Liver (tissue), 3 donors: Measurements from ENCODE around the gene POU6F2.

Experiments
- ATF3 ChIP-seq: IDR thresholded peaks from 2 replicates; pipeline ENCODE4 v1.6.1; 2016; ENCODE audit warnings: antibody characterized with exemption
- CTCF ChIP-seq: fragments of 150-350 bp; IDR thresholded peaks from 2 replicates; pipeline ENCODE4 v1.5.1; 2017; ENCODE audit warnings: improper control_type of control experiment, low read depth, low read length; ENCODE audit not compliant: missing input control
- EGR1 ChIP-seq, 2 donors: IDR thresholded peaks; 2 replicates each; pipeline ENCODE4 v1.6.1; 2016 to 2018; ENCODE audit warnings: antibody characterized with exemption in 2 of 2, low read depth in 2 of 2
- GABPA ChIP-seq, 2 donors: IDR thresholded peaks in 1 of 2; conservative IDR thresholded peaks in 1 of 2; 2 replicates each; pipeline ENCODE4 v1.6.1; 2016; ENCODE audit warnings: antibody characterized with exemption in 2 of 2, mild to moderate bottlenecking in 1 of 2, moderate library complexity in 1 of 2
- JUND ChIP-seq, 2 donors: IDR thresholded peaks; 2 replicates each; pipeline ENCODE4 v1.6.1; 2016; ENCODE audit warnings: antibody characterized with exemption in 2 of 2
- RAD21 ChIP-seq, 2 donors: IDR thresholded peaks; 2 replicates each; pipeline ENCODE4 v1.6.1; 2016; ENCODE audit warnings: antibody characterized with exemption in 2 of 2, mild to moderate bottlenecking in 2 of 2
- SP1 ChIP-seq: IDR thresholded peaks from 2 replicates; pipeline ENCODE4 v1.6.1; 2018; ENCODE audit warnings: antibody characterized with exemption, mild to moderate bottlenecking
- TAF1 ChIP-seq: conservative IDR thresholded peaks from 2 replicates; pipeline ENCODE4 v1.6.1; 2016; ENCODE audit warnings: antibody characterized with exemption, mild to moderate bottlenecking
- YY1 ChIP-seq: IDR thresholded peaks from 2 replicates; pipeline ENCODE4 v1.6.1; 2016; ENCODE audit warnings: antibody characterized with exemption, mild to moderate bottlenecking
- TF ChIP-seq, protein P1 (sequence below): IDR thresholded peaks from 2 replicates; pipeline ENCODE4 v1.6.1; 2016; ENCODE audit warnings: antibody characterized with exemption, mild to moderate bottlenecking
- TF ChIP-seq, protein P2 (sequence below): IDR thresholded peaks from 2 replicates; pipeline ENCODE4 v1.6.1; 2016; ENCODE audit warnings: antibody characterized with exemption
- donor health status: healthy.
- donor health status: healthy.

DNA sequence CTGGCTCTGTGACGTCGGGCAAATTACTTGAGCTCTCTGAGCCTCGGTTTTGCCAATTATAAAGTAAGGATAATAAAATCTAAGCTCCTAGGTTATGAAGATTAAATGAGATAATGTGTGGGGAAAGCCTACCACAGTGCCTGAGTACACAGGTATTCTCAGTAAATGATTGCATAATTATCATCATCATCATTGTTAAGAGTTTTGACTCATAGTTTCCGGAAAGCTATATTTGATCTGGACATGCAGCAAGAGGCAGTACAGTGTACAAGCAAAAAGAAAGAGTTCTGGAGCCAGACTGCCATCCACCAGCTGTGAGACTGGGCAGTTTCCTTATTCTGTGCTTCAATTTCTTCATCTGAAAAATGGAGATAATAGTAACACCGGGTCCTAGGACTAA is 432.9 kb downstream of the POU6F2 start:
- TF ChIP-seq CTCF = no peak
- TF ChIP-seq, protein P1, sequence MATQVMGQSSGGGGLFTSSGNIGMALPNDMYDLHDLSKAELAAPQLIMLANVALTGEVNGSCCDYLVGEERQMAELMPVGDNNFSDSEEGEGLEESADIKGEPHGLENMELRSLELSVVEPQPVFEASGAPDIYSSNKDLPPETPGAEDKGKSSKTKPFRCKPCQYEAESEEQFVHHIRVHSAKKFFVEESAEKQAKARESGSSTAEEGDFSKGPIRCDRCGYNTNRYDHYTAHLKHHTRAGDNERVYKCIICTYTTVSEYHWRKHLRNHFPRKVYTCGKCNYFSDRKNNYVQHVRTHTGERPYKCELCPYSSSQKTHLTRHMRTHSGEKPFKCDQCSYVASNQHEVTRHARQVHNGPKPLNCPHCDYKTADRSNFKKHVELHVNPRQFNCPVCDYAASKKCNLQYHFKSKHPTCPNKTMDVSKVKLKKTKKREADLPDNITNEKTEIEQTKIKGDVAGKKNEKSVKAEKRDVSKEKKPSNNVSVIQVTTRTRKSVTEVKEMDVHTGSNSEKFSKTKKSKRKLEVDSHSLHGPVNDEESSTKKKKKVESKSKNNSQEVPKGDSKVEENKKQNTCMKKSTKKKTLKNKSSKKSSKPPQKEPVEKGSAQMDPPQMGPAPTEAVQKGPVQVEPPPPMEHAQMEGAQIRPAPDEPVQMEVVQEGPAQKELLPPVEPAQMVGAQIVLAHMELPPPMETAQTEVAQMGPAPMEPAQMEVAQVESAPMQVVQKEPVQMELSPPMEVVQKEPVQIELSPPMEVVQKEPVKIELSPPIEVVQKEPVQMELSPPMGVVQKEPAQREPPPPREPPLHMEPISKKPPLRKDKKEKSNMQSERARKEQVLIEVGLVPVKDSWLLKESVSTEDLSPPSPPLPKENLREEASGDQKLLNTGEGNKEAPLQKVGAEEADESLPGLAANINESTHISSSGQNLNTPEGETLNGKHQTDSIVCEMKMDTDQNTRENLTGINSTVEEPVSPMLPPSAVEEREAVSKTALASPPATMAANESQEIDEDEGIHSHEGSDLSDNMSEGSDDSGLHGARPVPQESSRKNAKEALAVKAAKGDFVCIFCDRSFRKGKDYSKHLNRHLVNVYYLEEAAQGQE = no peak
- TF ChIP-seq SP1 = no peak
- no peak for TF ChIP-seq RAD21 (IDR thresholded peaks at IDR 0.05)
- TF ChIP-seq JUND (IDR thresholded peaks at IDR 0.05) = no peak
- TF ChIP-seq YY1 = no peak
- TF ChIP-seq, protein P2, sequence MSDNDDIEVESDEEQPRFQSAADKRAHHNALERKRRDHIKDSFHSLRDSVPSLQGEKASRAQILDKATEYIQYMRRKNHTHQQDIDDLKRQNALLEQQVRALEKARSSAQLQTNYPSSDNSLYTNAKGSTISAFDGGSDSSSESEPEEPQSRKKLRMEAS = no peak
- TF ChIP-seq GABPA (IDR thresholded peaks at IDR 0.05 in 1 of 2, conservative IDR thresholded peaks at IDR 0.05 in 1 of 2) = no peak
- no peak for TF ChIP-seq TAF1
- no peak for TF ChIP-seq ATF3
- no peak for TF ChIP-seq EGR1 (IDR thresholded peaks at IDR 0.05; ENCODE audit: low read depth in 2 of 2)
